HG03558 (cell line): Measurements from ENCODE around the gene FUZ.

Experiments used
- ATAC-seq: cut with Tn5 transposase; IDR thresholded peaks from one replicate; pipeline ENCODE4 v1.9.1; 2021; ENCODE audit warnings: moderate number of reproducible peaks; ENCODE audit not compliant: unreplicated experiment; ENCODE audit errors: extremely low read depth

The FUZ gene

GRCh38 chr19:49808711-49809159 lies 4.4 kb downstream of the FUZ start:
- ATAC-seq: no peak

- no peak for ATAC-seq
These were observed 5.0 kb downstream of the FUZ start for GRCh38 chr19:49807904-49808675.

- no peak for ATAC-seq
These were observed 5.8 kb downstream of the FUZ start for GRCh38 chr19:49807058-49807903.

- ATAC-seq: no peak
These were observed 6.5 kb downstream of the FUZ start for GRCh38 chr19:49806620-49806959.

- no peak for ATAC-seq
These were observed 7.1 kb downstream of the FUZ start for GRCh38 chr19:49805822-49806619.

GRCh38 chr19:49803529-49803856 lies 9.6 kb downstream of the FUZ start:
- ATAC-seq: no peak

- ATAC-seq: no peak
These were observed 10.1 kb downstream of the FUZ start for GRCh38 chr19:49802836-49803528.

GRCh38 chr19:49801966-49802661 lies 11.0 kb downstream of the FUZ start:
- ATAC-seq: no peak

- no peak for ATAC-seq
These were observed 11.6 kb downstream of the FUZ start for GRCh38 chr19:49801401-49801888.

GRCh38 chr19:49800771-49801170 lies 12.3 kb downstream of the FUZ start:
- no peak for ATAC-seq

- ATAC-seq: no peak
These were observed 13.2 kb downstream of the FUZ start for GRCh38 chr19:49799798-49800376.

- no peak for ATAC-seq
These were observed 13.8 kb downstream of the FUZ start for GRCh38 chr19:49799271-49799797.

GRCh38 chr19:49798574-49798973 lies 14.5 kb downstream of the FUZ start:
- no peak for ATAC-seq

GRCh38 chr19:49795615-49796014 lies 17.5 kb downstream of the FUZ start:
- ATAC-seq: no peak

- ATAC-seq: no peak
These were observed 19.6 kb downstream of the FUZ start for GRCh38 chr19:49793561-49793840.

GRCh38 chr19:49792829-49793560 lies 20.1 kb downstream of the FUZ start:
- no peak for ATAC-seq

GRCh38 chr19:49791776-49792445 lies 21.2 kb downstream of the FUZ start:
- ATAC-seq: no peak

- ATAC-seq: no peak
These were observed 22.2 kb downstream of the FUZ start for GRCh38 chr19:49790866-49791265.
